HS-5 (cell line): Measurements from ENCODE around the gene MICALL2.

Experiments used
- DNase-seq: peaks from one replicate; pipeline ENCODE4 v3.0.0-alpha.2; 2012; ENCODE audit warnings: low read depth

The MICALL2 gene

DNA sequence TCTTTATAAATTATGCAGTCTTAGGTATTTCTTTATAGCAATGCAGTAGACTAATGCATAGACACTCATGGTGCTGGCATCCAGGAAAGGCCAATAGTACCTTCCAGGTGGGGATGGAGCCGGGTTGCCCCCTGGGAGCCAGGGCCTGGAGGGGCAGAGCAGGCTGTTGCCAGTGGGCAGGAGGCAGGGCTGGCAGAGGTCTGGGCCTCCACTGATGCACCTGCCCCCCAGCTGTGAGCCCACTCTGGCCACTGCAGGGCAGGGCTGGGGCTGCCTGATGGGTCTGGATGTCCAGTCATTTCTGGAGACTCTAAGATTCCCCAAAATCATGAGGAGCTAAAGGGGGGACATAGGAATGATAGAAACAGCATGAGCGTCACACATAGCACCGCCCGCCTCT lies 66.7 kb downstream of the MICALL2 start:
- DNase-seq: no peak

GRCh38 chr7:1391449-1391848 lies 67.8 kb downstream of the MICALL2 start:
- DNase-seq: no peak

- DNase-seq: no peak
Measured at GRCh38 chr7:1388703-1389335, 70.5 kb downstream of the MICALL2 start.

DNA sequence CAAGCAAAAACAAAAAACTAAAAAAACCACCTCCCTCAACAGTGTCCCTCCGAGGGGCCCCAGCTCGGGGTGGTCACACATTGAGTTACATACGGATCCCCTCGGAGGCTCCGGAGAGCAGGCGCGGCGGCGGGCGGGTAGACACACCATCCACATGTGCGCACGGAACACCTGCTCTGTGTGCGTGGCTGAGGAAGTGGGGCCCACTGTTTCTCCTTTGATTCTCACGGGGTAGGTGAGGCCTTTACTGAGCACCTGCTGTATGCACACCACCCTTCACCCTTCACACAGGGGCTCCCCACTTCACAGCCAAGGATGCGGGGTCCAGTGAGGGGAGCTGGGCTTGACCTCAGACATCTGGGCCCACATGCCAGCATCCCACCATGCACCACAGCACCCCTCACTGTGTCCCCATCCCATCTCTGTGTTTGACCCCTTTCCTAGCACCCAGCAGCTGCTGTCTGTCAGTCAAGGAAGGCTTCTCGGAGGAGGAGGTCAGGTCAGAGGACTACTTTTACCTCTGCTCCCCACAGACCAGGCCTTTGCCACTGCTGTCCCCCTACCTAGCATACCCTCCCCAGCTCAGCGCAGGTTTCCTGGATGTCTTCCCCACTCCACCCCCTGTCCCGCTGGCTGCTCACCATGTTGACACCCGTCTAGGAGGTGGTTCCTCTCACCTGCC lies 71.1 kb downstream of the MICALL2 start:
- no peak for DNase-seq

DNA sequence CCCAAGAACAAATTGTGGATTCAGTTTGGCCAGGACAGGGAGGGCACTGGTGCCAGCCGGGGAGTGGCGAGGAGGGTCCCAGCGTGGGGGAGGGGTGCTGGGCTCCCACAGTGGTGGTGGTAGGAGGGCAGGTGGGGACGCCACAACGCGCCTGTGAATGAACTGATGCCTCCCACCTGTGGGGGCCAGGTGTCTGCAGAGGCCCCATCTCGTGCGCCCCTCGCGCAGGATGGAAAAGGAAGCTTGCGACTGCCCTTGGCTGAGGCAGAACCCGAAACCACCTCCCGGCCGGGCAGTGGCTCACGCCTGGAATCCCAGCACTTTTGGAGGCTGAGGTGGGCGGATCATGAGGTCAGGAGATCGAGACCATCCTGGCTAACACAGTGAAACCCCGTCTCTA lies 72.0 kb downstream of the MICALL2 start:
- DNase-seq: no peak

DNA sequence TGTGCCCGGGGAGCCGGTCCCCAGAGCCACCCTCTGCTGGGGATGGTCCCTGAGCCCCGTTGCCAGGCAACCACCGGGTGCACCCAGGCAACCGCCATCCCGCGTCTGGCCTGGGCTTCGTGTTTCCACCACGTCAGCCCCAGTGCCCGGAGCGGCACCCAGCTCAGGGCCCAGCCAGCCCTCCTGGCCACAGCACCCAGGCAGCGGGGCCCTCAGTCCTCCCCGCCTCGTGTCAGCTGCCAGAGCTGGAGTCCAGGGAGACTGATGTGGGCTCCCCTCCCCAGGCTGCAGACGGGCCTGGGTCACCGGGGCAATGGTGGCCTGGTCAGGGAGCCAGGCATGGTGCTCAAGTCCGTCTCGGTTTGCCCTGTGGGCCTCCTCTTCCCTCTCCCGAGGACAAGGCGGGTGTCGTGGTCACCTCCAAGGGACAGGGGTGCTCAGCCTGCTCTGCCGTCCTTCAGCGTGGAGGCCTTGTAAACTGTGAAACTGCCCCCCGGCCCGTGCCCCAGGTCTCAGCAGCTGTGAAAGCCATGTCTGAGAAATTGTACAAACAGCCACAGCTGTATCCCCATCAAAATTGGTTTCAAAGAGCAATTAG lies 72.5 kb downstream of the MICALL2 start:
- DNase-seq: no peak

GRCh38 chr7:1385809-1386622 lies 73.3 kb downstream of the MICALL2 start:
- DNase-seq: no peak

DNA sequence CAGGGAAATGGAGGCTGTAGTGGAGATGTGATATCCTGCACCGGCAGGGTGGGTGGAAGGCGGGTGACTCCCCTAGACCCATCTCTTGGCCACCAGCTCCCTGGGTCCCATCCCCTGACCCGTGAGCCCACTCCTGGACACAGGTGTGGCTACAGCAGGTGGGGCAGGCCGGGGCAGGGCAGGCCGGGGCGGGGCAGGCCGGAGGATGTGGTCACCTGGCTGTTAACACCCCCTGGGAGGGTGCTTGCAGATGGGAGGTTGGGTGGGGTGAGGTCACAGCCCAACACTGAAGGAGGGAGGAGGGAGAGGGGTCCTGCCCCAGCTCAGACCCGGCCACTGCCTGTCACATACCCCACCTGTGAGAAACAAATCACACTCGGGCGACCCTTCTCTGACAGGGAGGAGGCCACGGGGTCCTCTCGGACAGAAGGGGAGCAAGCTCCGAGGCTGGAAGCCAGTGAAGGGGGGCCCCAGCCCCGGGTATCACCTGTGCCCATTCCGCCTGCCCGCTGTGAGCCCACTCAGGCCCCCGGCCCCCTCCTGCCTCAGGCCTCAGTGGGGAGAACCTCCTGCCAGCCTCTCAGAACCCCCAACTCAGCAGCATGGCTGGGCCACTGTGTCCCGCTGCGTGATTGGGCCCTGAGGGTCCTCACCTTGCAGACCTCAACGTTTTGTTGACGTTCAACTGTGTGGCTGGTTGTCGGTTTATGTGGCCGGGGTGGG lies 74.0 kb downstream of the MICALL2 start:
- DNase-seq: no peak
